CD1c-positive myeloid dendritic cell (primary cell): Measurements from ENCODE around the gene ATCAY.
"Not testable (repeated sequence)": the region's sequence is repeated elsewhere in the genome, so short reads cannot be mapped to it uniquely, and the experiment has no call there.

ENCODE experiments used
- DNase-seq: peaks from one replicate; pipeline ENCODE4 v3.0.0-alpha.2; 2016; ENCODE audit errors: extremely low spot score

Gene ATCAY

GRCh38 chr19:3949294-3949693 lies 68.8 kb downstream of the ATCAY start:
- DNase-seq, result no peak

GRCh38 chr19:3949997-3950859 lies 69.7 kb downstream of the ATCAY start:
- DNase-seq, result no peak

- no peak for DNase-seq
Measured at GRCh38 chr19:3950871-3951861, 70.7 kb downstream of the ATCAY start.

GRCh38 chr19:3952755-3953276 lies 72.3 kb downstream of the ATCAY start:
- DNase-seq, result not testable (repeated sequence)

- no peak for DNase-seq
Measured at GRCh38 chr19:3954107-3954506, 73.6 kb downstream of the ATCAY start.

GRCh38 chr19:3955276-3955675 lies 74.8 kb downstream of the ATCAY start:
- not testable (repeated sequence) for DNase-seq

GRCh38 chr19:3955688-3956087 lies 75.2 kb downstream of the ATCAY start:
- DNase-seq, result no peak

- DNase-seq, result no peak
Measured at GRCh38 chr19:3958836-3959765, 78.6 kb downstream of the ATCAY start.

- DNase-seq, result no peak
Measured at GRCh38 chr19:3959766-3960131, 79.3 kb downstream of the ATCAY start.

- no peak for DNase-seq
Measured at GRCh38 chr19:3961007-3961406, 80.5 kb downstream of the ATCAY start.

GRCh38 chr19:3963458-3964255 lies 83.2 kb downstream of the ATCAY start:
- DNase-seq, result no peak

- DNase-seq, result no peak
Measured at GRCh38 chr19:3964256-3965194, 84.0 kb downstream of the ATCAY start.

GRCh38 chr19:3966051-3967017 lies 85.8 kb downstream of the ATCAY start:
- DNase-seq, result no peak

GRCh38 chr19:3967983-3968382 lies 87.5 kb downstream of the ATCAY start:
- not testable (repeated sequence) for DNase-seq

GRCh38 chr19:3968556-3969434 lies 88.3 kb downstream of the ATCAY start:
- DNase-seq, result no peak

- DNase-seq, result no peak
Measured at GRCh38 chr19:3969435-3970312, 89.2 kb downstream of the ATCAY start.
